Breast epithelium (tissue), 4 donors: ENCODE data around the gene CYSTM1. TPM values are rescaled to one million over a fixed set of nuclear protein-coding genes. Genes with fewer than 3 reads are reported as not detected.

Experiments
- DNase-seq, 2 donors: peaks; one replicate each; pipeline ENCODE4 v3.0.0-alpha.2; 2019; ENCODE audit warnings: low spot score in 2 of 2
- H3K27ac ChIP-seq, 2 donors: fragments of 200-600 bp; sonication (generic) in 1 of 2; one replicate each; pipeline ENCODE4 v1.5.1; 2016 to 2019; ENCODE audit warnings: mild to moderate bottlenecking in 1 of 2
- H3K27me3 ChIP-seq, 2 donors: fragments of 200-600 bp; sonication (generic) in 1 of 2; one replicate each; pipeline versions ENCODE4 v1.5.1 to v1.6.0; 2017 to 2019; ENCODE audit warnings: control low read depth in 1 of 2, mild to moderate bottlenecking in 1 of 2
- H3K36me3 ChIP-seq: fragments of 200-600 bp; one replicate; pipeline ENCODE4 v1.5.1; 2019
- H3K4me1 ChIP-seq, 2 donors: fragments of 200-600 bp; sonication (generic); one replicate each; pipeline ENCODE4 v1.5.1; 2016 to 2019; ENCODE audit warnings: control low read depth in 1 of 2
- H3K4me3 ChIP-seq, 3 donors: fragments of 200-600 bp; sonication (generic); 1 replicate in 2 of 3; 2 replicates in 1 of 3; pipeline ENCODE4 v1.5.1; 2016 to 2019; ENCODE audit warnings: mild to moderate bottlenecking in 3 of 3, moderate library complexity in 2 of 3
- H3K9me3 ChIP-seq, 2 donors: fragments of 200-600 bp; sonication (generic) in 1 of 2; one replicate each; pipeline ENCODE4 v1.5.1; 2016 to 2019; ENCODE audit warnings: control low read depth in 1 of 2
- POLR2A ChIP-seq: fragments of 450-650 bp; IDR thresholded peaks from one replicate; pipeline ENCODE4 v1.6.1; 2016; ENCODE audit warnings: antibody characterized with exemption, mild to moderate bottlenecking, moderate library complexity
- POLR2AphosphoS5 ChIP-seq, 3 donors: sonication (generic); formaldehyde crosslinking; IDR thresholded peaks; one replicate each; pipeline ENCODE4 v1.6.1; 2017; ENCODE audit warnings: antibody characterized with exemption in 3 of 3
- intact Hi-C: fragments of 100-400 bp; cut with DNase I; formaldehyde crosslinking; loops from one replicate; pipeline ENCODE4 v1.15.1; 2023; ENCODE audit warnings: low total_unique reads
- total RNA-seq, 3 donors: library from RNA; depleted of rRNA; stranded (reverse); fragments of >200 nt; gene quantifications; one replicate each; pipeline ENCODE4 v1.1.0, GENCODE V29; 2016
- TF ChIP-seq, protein P1 (sequence below), 3 donors: fragments of 450-650 bp; IDR thresholded peaks; one replicate each; pipeline ENCODE4 v1.5.1; 2016 to 2017; ENCODE audit warnings: antibody characterized with exemption in 3 of 3, mild to moderate bottlenecking in 3 of 3, moderate library complexity in 3 of 3

CYSTM1 gene
- total RNA-seq, 3 donors from 2014 or later, result 56.5 to 108 (median 76.0) TPM

DNA sequence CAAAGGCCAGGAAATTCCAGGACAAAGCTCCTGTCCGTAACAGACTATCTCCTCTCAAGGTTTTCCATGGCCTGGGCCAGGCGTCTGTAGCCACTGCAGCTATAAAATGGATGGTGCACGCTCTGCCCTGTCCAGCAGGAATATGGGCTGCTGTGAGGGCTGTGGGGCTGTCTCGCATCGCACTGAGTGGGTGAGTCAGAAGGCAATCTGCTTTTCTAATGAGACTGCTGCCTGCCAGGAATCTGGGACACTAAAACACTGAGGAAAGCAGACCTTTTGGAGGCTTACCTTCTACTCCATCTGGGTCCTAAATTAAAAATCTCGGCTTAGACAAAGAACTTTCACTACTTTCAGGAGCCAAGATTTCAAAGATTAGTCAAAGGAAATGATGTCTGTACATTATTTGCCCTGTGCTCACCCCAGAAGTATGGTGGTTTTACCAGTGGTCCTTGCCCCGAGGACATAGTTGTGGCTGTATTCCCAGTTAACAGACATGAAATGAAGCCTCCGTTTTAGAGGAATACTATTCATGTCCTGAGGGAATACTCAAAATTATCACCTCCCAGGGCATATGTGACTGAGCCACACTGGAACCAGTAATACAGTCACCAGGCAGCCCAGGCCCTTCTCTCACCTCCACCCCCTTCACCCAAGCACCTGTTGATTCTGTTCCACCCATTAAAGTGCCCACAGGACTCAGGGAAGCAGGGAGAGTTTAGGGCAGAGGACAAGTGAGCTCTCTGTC is 71.6 kb downstream of the CYSTM1 start:
- intact Hi-C loops, result no loop called here
- peaks cover 0 to 2% of the 10 kb centered on the region in 2 donors for H3K4me1 ChIP-seq
- H3K4me3 ChIP-seq, result no peak overlapping the region
- no peak for TF ChIP-seq POLR2AphosphoS5 (IDR thresholded peaks at IDR 0.05)
- TF ChIP-seq, protein P1, sequence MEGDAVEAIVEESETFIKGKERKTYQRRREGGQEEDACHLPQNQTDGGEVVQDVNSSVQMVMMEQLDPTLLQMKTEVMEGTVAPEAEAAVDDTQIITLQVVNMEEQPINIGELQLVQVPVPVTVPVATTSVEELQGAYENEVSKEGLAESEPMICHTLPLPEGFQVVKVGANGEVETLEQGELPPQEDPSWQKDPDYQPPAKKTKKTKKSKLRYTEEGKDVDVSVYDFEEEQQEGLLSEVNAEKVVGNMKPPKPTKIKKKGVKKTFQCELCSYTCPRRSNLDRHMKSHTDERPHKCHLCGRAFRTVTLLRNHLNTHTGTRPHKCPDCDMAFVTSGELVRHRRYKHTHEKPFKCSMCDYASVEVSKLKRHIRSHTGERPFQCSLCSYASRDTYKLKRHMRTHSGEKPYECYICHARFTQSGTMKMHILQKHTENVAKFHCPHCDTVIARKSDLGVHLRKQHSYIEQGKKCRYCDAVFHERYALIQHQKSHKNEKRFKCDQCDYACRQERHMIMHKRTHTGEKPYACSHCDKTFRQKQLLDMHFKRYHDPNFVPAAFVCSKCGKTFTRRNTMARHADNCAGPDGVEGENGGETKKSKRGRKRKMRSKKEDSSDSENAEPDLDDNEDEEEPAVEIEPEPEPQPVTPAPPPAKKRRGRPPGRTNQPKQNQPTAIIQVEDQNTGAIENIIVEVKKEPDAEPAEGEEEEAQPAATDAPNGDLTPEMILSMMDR (IDR thresholded peaks at IDR 0.05), result no peak
- no peak for TF ChIP-seq POLR2A
- no peaks in the 10 kb centered on the region for H3K27me3 ChIP-seq
- peak overlapping the region; percentile 3 to 45 for H3K27ac ChIP-seq
- DNase-seq, result no peak
- no peaks in the 10 kb centered on the region for H3K9me3 ChIP-seq
- H3K36me3 ChIP-seq, result no peaks in the 10 kb centered on the region

DNA sequence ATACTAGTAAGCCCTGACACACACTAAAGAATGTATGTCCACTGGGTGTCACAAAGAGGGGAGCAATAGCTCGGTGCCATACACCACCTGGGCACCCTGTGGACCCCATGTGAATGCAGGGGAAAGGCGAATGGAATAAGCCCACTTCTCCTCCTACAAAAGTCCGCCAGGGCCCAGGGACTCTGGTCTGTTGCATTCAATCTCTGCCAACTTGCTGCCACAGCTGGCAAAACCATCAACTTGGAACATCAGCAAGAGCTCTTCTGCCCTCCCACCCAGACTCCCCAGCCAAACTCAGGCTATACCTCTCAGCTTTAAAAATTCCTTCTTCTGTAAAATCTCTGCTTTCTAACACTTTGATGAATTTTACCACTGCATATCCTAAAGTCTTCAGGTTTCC is 73.4 kb downstream of the CYSTM1 start:
- Histone ChIP-seq H3K9me3 (no peaks in the 10 kb centered on the region), H3K4me1 (no peaks in the 10 kb centered on the region), H3K36me3 (no peaks in the 10 kb centered on the region), H3K27me3 (no peaks in the 10 kb centered on the region), H3K27ac (no peak overlapping the region), H3K4me3 (no peak overlapping the region)
- DNase-seq, result no peak
- intact Hi-C loops, result no loop called here
- TF ChIP-seq, protein P1 (IDR thresholded peaks at IDR 0.05), result no peak
- TF ChIP-seq POLR2AphosphoS5 (IDR thresholded peaks at IDR 0.05) (no peak), POLR2A (no peak)

DNA sequence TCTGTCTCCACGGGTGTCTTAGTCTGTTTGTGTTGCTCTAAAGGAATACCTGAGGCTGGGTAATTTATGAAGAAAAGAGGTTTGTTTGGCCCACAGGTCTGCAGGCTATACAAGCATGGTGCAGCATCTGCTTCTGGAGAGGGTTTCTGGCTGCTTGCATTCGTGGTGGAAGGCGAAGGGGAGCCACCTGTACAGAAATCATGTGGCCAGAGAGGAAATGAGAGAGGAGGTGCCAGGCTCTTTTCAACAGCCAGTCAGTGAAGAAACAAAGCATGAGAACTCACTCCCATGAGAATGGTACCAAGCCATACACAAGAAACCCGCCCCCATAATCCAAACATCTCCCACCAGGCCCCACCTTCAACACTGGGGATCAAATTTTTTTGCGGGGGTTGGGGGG is 74.5 kb downstream of the CYSTM1 start:
- intact Hi-C loops, result no loop called here
- H3K4me1 ChIP-seq, result no peaks in the 10 kb centered on the region
- H3K4me3 ChIP-seq, result no peak overlapping the region

DNA sequence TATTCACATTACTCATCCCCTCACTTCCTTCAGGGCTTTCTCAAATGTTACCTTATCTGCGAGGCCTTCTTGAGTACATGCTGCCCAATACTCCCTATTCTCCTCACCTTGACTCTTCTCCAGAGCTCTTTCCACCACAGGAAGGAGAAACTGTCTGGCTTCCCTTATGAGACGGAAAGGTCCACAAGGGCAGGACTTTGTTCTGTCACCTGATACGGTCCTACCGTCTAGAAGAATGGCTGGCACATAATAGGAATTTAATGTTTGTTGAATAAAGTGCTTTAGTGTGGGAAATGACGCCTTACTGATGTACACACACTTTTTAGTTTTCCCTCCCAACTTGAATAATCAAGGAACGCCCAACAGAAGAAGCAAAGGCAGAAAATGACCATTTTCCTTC is 75.4 kb downstream of the CYSTM1 start:
- no peaks in the 10 kb centered on the region for H3K27me3 ChIP-seq
- H3K4me1 ChIP-seq, result no peaks in the 10 kb centered on the region

More for the DNA sequence above, 74.5 kb downstream of the CYSTM1 start:
- no peak for DNase-seq
- TF ChIP-seq POLR2A (no peak), POLR2AphosphoS5 (IDR thresholded peaks at IDR 0.05) (no peak)
- TF ChIP-seq, protein P1 (IDR thresholded peaks at IDR 0.05), result no peak
- Histone ChIP-seq H3K27me3 (no peaks in the 10 kb centered on the region), H3K36me3 (no peaks in the 10 kb centered on the region), H3K9me3 (no peaks in the 10 kb centered on the region), H3K27ac (no peak overlapping the region)

DNA sequence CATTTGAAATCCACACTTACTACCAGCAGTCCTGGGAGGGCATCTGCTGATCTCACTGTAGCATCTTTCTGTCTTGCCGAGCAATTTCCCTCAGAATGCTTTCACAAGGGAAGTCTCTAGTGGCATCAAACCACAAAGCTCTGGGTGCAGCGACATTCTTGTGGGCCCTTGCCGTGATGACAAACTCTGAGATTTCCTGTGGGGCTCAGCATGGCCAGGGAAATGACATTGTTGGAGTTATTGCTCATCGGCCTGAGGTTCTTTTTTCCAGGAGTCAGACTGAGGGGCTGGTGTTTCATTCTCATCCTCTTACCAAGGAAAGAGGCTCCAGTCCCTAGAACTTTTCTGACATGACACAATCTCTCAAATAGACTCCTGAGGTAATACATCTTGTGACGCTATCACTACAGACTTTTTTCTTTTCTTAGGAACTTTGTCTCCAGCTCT is 76.6 kb downstream of the CYSTM1 start:
- Histone ChIP-seq H3K4me3 (no peak overlapping the region), H3K9me3 (no peaks in the 10 kb centered on the region), H3K27me3 (no peaks in the 10 kb centered on the region), H3K27ac (peak overlapping the region in 1 of 2 donors; percentile 20), H3K36me3 (no peaks in the 10 kb centered on the region), H3K4me1 (no peaks in the 10 kb centered on the region)
- intact Hi-C loops, result no loop called here
- TF ChIP-seq, protein P1 (IDR thresholded peaks at IDR 0.05), result no peak
- TF ChIP-seq POLR2A (no peak), POLR2AphosphoS5 (IDR thresholded peaks at IDR 0.05) (no peak)
- no peak for DNase-seq

More for the DNA sequence above, 75.4 kb downstream of the CYSTM1 start:
- no peak for DNase-seq
- Histone ChIP-seq H3K4me3 (no peak overlapping the region), H3K9me3 (no peaks in the 10 kb centered on the region), H3K36me3 (no peaks in the 10 kb centered on the region), H3K27ac (no peak overlapping the region)
- intact Hi-C loops, result no loop called here
- TF ChIP-seq, protein P1 (IDR thresholded peaks at IDR 0.05), result no peak
- TF ChIP-seq POLR2AphosphoS5 (IDR thresholded peaks at IDR 0.05), result no peak
- no peak for TF ChIP-seq POLR2A
